Activated CD8-positive, alpha-beta memory T cell treated with anti-CD3 and anti-CD28 coated beads, Interleukin-2, amount 50 U/mL, for 48 hours (primary cell): ENCODE data around the gene LSP1.
"Not testable (repeated sequence)": the region's sequence is repeated elsewhere in the genome, so short reads cannot be mapped to it uniquely, and the experiment has no call there.

Experiments
- DNase-seq: peaks from one replicate; pipeline ENCODE4 v3.0.0-alpha.2; 2020

The LSP1 gene

GRCh38 chr11:1852877-1853276 is at the start of gene LSP1:
LSP1 (plus strand) TSS chr11:1853084; CDS start chr11:1853145, 61 bp downstream.
- peak; percentile 88 for DNase-seq

GRCh38 chr11:1803246-1803645 is 49.6 kb upstream of the LSP1 start:
- DNase-seq, result no peak

- not testable (repeated sequence) for DNase-seq
Observed at GRCh38 chr11:1803835-1804519, 48.9 kb upstream of the LSP1 start.

GRCh38 chr11:1805525-1805924 is 47.4 kb upstream of the LSP1 start:
- DNase-seq, result no peak

GRCh38 chr11:1807264-1807995 is 45.5 kb upstream of the LSP1 start:
- no peak for DNase-seq

GRCh38 chr11:1810761-1811160 is 42.1 kb upstream of the LSP1 start:
- no peak for DNase-seq

- DNase-seq, result no peak
Observed at GRCh38 chr11:1812274-1812673, 40.6 kb upstream of the LSP1 start.

GRCh38 chr11:1812801-1813200 is 40.1 kb upstream of the LSP1 start:
- no peak for DNase-seq

- DNase-seq, result not testable (repeated sequence)
Observed at GRCh38 chr11:1813356-1813755, 39.5 kb upstream of the LSP1 start.

GRCh38 chr11:1814691-1815090 is 38.2 kb upstream of the LSP1 start:
- DNase-seq, result no peak

- no peak for DNase-seq
Observed at GRCh38 chr11:1815311-1815710, 37.6 kb upstream of the LSP1 start.

- no peak for DNase-seq
Observed at GRCh38 chr11:1815751-1816150, 37.1 kb upstream of the LSP1 start.

- no peak for DNase-seq
Observed at GRCh38 chr11:1817000-1817399, 35.9 kb upstream of the LSP1 start.

- no peak for DNase-seq
Observed at GRCh38 chr11:1817511-1817910, 35.4 kb upstream of the LSP1 start.

GRCh38 chr11:1819074-1819473 is 33.8 kb upstream of the LSP1 start:
- no peak for DNase-seq

GRCh38 chr11:1820463-1821325 is 32.2 kb upstream of the LSP1 start:
- DNase-seq, result no peak

- DNase-seq, result no peak
Observed at GRCh38 chr11:1821562-1821961, 31.3 kb upstream of the LSP1 start.

- DNase-seq, result no peak
Observed at GRCh38 chr11:1822648-1823375, 30.1 kb upstream of the LSP1 start.

- no peak for DNase-seq
Observed at GRCh38 chr11:1823376-1824220, 29.3 kb upstream of the LSP1 start.

GRCh38 chr11:1824221-1825038 is 28.5 kb upstream of the LSP1 start:
- DNase-seq, result no peak
